Endothelial cell (in vitro differentiated cells): Measurements from ENCODE around the gene ZNF699. TPM values are rescaled to one million over a fixed set of nuclear protein-coding genes. Genes with fewer than 3 reads are reported as not detected.

Experiments
- DNase-seq: peaks from one replicate; pipeline ENCODE4 v3.0.0; 2021; ENCODE audit warnings: low spot score
- H3K27ac Mint-ChIP-seq: one replicate; pipeline ENCODE4 v1.8.0; 2021; ENCODE audit warnings: mixed read lengths, inconsistent platforms; ENCODE audit not compliant: unreplicated experiment
- H3K27me3 Mint-ChIP-seq: one replicate; pipeline ENCODE4 v1.8.0; 2021; ENCODE audit warnings: mild to moderate bottlenecking, moderate library complexity, mixed read lengths, inconsistent platforms; ENCODE audit not compliant: unreplicated experiment
- H3K36me3 Mint-ChIP-seq: one replicate; pipeline ENCODE4 v1.8.0; 2021; ENCODE audit warnings: mild to moderate bottlenecking, low read depth, mixed read lengths, inconsistent platforms; ENCODE audit not compliant: unreplicated experiment
- H3K4me1 Mint-ChIP-seq: one replicate; pipeline ENCODE4 v1.8.0; 2021; ENCODE audit warnings: mild to moderate bottlenecking, mixed read lengths, inconsistent platforms; ENCODE audit not compliant: unreplicated experiment
- H3K4me3 Mint-ChIP-seq: one replicate; pipeline ENCODE4 v1.8.0; 2021; ENCODE audit warnings: mild to moderate bottlenecking, mixed read lengths, inconsistent platforms; ENCODE audit not compliant: unreplicated experiment
- H3K9me3 Mint-ChIP-seq: one replicate; pipeline ENCODE4 v1.8.0; 2021; ENCODE audit warnings: mixed read lengths, inconsistent platforms; ENCODE audit not compliant: unreplicated experiment
- long read RNA-seq: library from polyadenylated mRNA; unstranded; transcript quantifications from one replicate; pipeline ENCODE4 v2.0.0, GENCODE V29; 2020; ENCODE audit not compliant: unreplicated experiment
- total RNA-seq: library from RNA; stranded (reverse); fragmentation: NEBNext Ultra II Directional; extraction: Animal tissue kit (Norgen Biotek cat#: 25700); gene quantifications from one replicate; pipeline ENCODE4 v1.2.1, GENCODE V29; 2021; ENCODE audit not compliant: unreplicated experiment
- TF ChIP-seq, protein P1 (sequence below): fragments of 200-600 bp; sonication (generic); IDR thresholded peaks from one replicate; pipeline ENCODE4 v1.5.0; 2021; ENCODE audit warnings: antibody characterized with exemption; ENCODE audit not compliant: unreplicated experiment

ZNF699 gene
- 3.9 TPM for total RNA-seq
- long read RNA-seq = 0 reads

DNA sequence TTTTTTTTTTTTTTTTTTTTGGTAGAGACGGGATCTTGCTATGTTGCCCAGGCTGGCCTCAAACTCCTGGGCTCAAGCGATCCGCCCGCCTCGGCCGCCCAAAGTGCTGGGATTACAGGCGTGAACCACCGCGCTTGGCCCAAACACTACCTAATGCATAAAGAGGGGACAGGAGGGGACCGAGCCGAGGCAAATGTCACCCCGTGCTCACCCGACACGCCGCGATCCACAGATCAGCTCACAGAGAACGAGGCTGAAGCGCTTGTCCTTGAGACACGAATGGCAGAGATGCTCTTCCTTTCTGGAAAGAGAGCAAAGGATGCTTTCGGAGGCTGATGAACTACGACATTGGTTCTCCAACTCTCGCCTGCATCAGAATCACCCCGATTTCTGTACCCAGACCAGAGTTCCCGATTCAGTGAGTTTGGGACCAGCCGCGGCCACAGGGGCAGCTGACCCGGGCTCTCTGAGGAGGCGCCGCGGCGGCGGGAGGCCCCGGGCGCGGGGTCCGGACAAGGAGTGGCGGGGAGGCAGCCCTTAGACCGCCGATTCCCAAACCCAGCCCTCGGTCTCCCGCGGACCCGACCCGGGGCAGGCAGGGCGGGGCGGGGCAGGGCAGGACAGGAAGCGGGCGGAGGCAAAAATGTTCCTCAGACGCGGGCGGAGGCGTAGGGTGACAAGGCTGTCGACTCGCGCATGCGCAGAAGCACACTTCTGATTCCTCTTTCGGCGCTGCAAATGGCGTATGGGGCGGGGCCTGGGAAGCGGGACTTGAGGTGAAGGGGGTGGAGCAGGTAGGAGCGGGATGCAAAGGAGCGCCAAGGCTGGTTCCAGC, at the start of gene ZNF699:
TSS of gene ZNF699 (minus strand) at position 700 of the 835 bp plus-strand sequence. CDS start 4,719 bp downstream, outside the sequence.
- TF ChIP-seq, protein P1, sequence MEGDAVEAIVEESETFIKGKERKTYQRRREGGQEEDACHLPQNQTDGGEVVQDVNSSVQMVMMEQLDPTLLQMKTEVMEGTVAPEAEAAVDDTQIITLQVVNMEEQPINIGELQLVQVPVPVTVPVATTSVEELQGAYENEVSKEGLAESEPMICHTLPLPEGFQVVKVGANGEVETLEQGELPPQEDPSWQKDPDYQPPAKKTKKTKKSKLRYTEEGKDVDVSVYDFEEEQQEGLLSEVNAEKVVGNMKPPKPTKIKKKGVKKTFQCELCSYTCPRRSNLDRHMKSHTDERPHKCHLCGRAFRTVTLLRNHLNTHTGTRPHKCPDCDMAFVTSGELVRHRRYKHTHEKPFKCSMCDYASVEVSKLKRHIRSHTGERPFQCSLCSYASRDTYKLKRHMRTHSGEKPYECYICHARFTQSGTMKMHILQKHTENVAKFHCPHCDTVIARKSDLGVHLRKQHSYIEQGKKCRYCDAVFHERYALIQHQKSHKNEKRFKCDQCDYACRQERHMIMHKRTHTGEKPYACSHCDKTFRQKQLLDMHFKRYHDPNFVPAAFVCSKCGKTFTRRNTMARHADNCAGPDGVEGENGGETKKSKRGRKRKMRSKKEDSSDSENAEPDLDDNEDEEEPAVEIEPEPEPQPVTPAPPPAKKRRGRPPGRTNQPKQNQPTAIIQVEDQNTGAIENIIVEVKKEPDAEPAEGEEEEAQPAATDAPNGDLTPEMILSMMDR = no peak
- Mint-ChIP-seq H3K27me3 (peaks cover 9% of the 10 kb centered on the region), H3K4me1 (no peaks in the 10 kb centered on the region), H3K27ac (peak within 1 kb of the TSS; percentile 24), H3K4me3 (peak within 1 kb of the TSS; percentile 91), H3K9me3 (peaks cover 16% of the 10 kb centered on the region), H3K36me3 (peaks cover 21% of the 10 kb centered on the region)
- DNase-seq = peak; percentile 82

DNA sequence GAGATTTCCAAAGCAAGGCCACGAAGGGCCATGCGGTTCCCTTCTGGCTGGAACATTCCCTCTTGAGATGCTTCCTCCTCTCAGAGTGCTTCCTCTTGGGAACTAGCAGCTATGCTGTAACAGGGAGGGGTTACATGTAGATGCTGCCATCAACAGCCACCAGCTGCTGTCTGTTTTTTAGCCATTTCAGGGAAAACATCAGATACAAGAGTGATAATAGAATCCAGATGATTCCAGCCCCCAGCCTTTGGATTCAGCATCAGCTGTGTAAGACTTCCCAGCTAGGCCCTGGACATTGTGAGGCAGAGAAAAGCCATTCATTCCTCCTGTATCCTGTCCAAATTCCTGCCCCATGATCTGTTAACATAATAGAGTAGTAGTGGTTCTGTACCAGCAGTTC, 45.0 kb upstream of the ZNF699 start:
- Mint-ChIP-seq H3K4me3 (no peak overlapping the region), H3K9me3 (peaks cover 40% of the 10 kb centered on the region), H3K4me1 (no peaks in the 10 kb centered on the region), H3K27me3 (peaks cover 3% of the 10 kb centered on the region), H3K36me3 (peaks cover 28% of the 10 kb centered on the region), H3K27ac (no peak overlapping the region)
- DNase-seq = no peak
- TF ChIP-seq, protein P1 = no peak

DNA sequence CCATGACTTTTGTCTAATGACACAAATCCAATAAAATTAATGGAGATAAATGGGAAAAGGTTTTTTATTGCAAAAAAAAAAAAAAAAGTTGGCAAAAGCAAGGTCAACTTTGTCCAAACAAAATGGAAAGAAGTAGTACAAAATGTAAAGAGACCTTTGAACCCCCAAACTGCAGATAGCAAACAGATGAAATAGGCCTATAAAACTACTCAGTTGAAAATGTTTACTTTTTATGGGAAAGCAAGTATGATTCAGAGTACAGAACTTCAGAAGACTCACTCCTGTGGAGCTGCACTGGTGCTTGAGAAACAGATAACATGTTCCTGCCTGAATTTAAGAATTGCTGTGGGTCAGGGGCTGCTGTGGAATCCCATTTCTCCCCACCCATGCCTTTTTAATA, 43.4 kb upstream of the ZNF699 start:
- no peaks in the 10 kb centered on the region for H3K4me1 Mint-ChIP-seq

DNA sequence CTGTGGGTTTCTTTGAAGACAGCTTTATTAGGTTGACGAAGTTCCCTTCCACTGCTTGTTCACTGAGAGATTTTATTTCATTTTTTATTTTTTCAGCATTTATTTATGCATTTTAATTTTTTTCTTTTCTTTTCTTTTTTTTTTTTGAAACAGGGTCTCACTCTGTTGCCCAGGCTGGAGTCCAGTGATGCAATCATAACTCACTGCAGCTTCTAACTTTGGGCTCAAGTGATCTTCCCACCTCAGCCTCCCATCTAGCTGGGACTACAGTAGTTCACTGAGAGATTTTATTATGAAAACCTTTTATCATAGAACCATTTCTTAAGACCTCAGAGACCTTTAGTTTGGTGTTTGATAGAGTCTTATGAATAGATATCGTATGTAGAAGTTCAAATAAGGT, 42.9 kb upstream of the ZNF699 start:
- TF ChIP-seq, protein P1 = no peak
- no peak for DNase-seq
- Mint-ChIP-seq H3K27me3 (peaks cover under 1% of the 10 kb centered on the region), H3K36me3 (peaks cover 19% of the 10 kb centered on the region), H3K4me3 (no peak overlapping the region), H3K9me3 (peaks cover 32% of the 10 kb centered on the region), H3K27ac (no peak overlapping the region), H3K4me1 (no peaks in the 10 kb centered on the region)

More for the DNA sequence above, 43.4 kb upstream of the ZNF699 start:
- Mint-ChIP-seq H3K4me3 (no peak overlapping the region), H3K9me3 (peaks cover 37% of the 10 kb centered on the region), H3K27me3 (peaks cover 3% of the 10 kb centered on the region), H3K27ac (no peak overlapping the region), H3K36me3 (peaks cover 24% of the 10 kb centered on the region)
- TF ChIP-seq, protein P1 = no peak
- no peak for DNase-seq

DNA sequence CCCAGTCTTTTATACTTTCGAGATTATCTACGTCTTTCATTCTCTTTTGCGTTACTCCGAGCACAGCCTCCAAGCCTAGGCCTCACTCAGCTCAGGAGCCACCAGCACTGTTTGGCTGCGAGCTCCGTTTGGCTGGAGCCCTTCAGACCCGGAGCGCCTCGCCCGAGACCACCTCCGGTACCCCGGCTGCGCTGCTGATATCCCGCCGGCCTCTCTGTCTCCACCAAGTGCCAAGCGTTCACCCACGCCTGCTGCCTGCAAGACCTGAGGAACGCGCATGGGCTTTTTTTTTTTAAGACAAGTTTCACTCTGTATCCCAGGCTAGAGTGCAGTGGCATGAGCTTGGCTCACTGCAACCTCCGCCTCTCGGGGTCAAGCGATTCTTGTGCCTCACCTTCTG, 39.0 kb upstream of the ZNF699 start:
- no peak for DNase-seq
- Mint-ChIP-seq H3K4me1 (no peaks in the 10 kb centered on the region), H3K27ac (no peak overlapping the region), H3K36me3 (peaks cover 16% of the 10 kb centered on the region), H3K27me3 (no peaks in the 10 kb centered on the region), H3K9me3 (peaks cover 32% of the 10 kb centered on the region), H3K4me3 (no peak overlapping the region)
- TF ChIP-seq, protein P1 = no peak
